ENCODE results near the gene ZFHX3.

GRCh38 chr16:72850853-72851252, 197.1 kb downstream of the ZFHX3 start:
- no peak for TF ChIP-seq TARDBP (IDR thresholded peaks at IDR 0.05)
- TF ChIP-seq NFRKB (IDR thresholded peaks at IDR 0.05), result no peak
- TF ChIP-seq FOXA1 (IDR thresholded peaks at IDR 0.05), result no peak
- no peak for TF ChIP-seq FOXK2 (IDR thresholded peaks at IDR 0.05)
- no peak for TF ChIP-seq ELF4 (IDR thresholded peaks at IDR 0.05)
- TF ChIP-seq BHLHE40 (IDR thresholded peaks at IDR 0.05; ENCODE audit: borderline replicate concordance), result no peak
- no peak for TF ChIP-seq SUZ12 (IDR thresholded peaks at IDR 0.05)
- no peak for TF ChIP-seq SP1 (IDR thresholded peaks at IDR 0.05)
- TF ChIP-seq HDGF (IDR thresholded peaks at IDR 0.05; ENCODE audit: borderline replicate concordance), result no peak
